Esophagus (tissue), 2 donors: Measurements from ENCODE around the gene PRDM15. TPM values are rescaled to one million over a fixed set of nuclear protein-coding genes. Genes with fewer than 3 reads are reported as not detected.

Experiments used
- H3K27ac ChIP-seq, 2 donors: one replicate each; pipeline ENCODE4 v1.5.1; 2013; ENCODE audit warnings: low read depth in 2 of 2, mild to moderate bottlenecking in 2 of 2, inconsistent platforms in 1 of 2, low read length in 1 of 2, moderate library complexity in 1 of 2
- H3K27me3 ChIP-seq, 2 donors: one replicate each; pipeline ENCODE4 v1.6.1; 2013; ENCODE audit warnings: low read length in 2 of 2, control low read depth in 1 of 2, mild to moderate bottlenecking in 1 of 2; ENCODE audit not compliant: insufficient read depth in 2 of 2, control insufficient read depth in 1 of 2
- H3K36me3 ChIP-seq, 2 donors: one replicate each; pipeline ENCODE4 v1.6.1; 2013; ENCODE audit warnings: low read length in 1 of 2; ENCODE audit not compliant: control insufficient read depth in 2 of 2, insufficient read depth in 2 of 2
- H3K4me1 ChIP-seq, 2 donors: one replicate each; pipeline ENCODE4 v1.6.1; 2013; ENCODE audit warnings: low read length in 1 of 2; ENCODE audit not compliant: control insufficient read depth in 2 of 2, insufficient read depth in 2 of 2
- H3K4me3 ChIP-seq, 2 donors: one replicate each; pipeline ENCODE4 v1.5.1; 2013; ENCODE audit warnings: low read length in 2 of 2, mild to moderate bottlenecking in 2 of 2, low read depth in 1 of 2, moderate library complexity in 1 of 2
- H3K9me3 ChIP-seq, 2 donors: one replicate each; pipeline ENCODE4 v1.6.1; 2013; ENCODE audit warnings: mild to moderate bottlenecking in 2 of 2, low read depth in 1 of 2, low read length in 1 of 2, moderate library complexity in 1 of 2; ENCODE audit not compliant: control insufficient read depth in 2 of 2, insufficient read depth in 1 of 2
- WGBS, 2 donors: extraction: QIAGEN DNeasy Blood & Tissue Kit; methylation state at CpG; one replicate each; pipeline ENCODE4 v1.1.7; 2013; 5-methylcytosine and 5-hydroxymethylcytosine counted together
- polyA plus RNA-seq, 2 donors: library from polyadenylated mRNA; stranded (reverse); fragments of 200-250 nt; gene quantifications; one replicate each; pipeline ENCODE4 v1.2.3, GENCODE V29; 2013
- donor health status: healthy with polysubstance abuse.
- donor health status: Bipolar disorder and iron deficiency.

Gene PRDM15
- polyA plus RNA-seq, 2 donors = 2.2 to 4.4 TPM

GRCh38 chr21:41871293-41872030, 7.7 kb downstream of the PRDM15 start:
- Histone ChIP-seq H3K9me3 (no peaks in the 10 kb centered on the region), H3K4me1 (no peaks in the 10 kb centered on the region), H3K36me3 (peaks cover 4 to 10% of the 10 kb centered on the region in 2 donors), H3K27me3 (no peaks in the 10 kb centered on the region), H3K4me3 (no peak overlapping the region), H3K27ac (no peak overlapping the region)
- 91 to 92% methylated on average over 15 of the region's 15 CpGs for WGBS, 2 donors

GRCh38 chr21:41869771-41870170, 9.4 kb downstream of the PRDM15 start:
- Histone ChIP-seq H3K27ac (no peak overlapping the region), H3K4me3 (no peak overlapping the region), H3K9me3 (no peaks in the 10 kb centered on the region), H3K36me3 (peaks cover 4 to 7% of the 10 kb centered on the region in 2 donors), H3K4me1 (peaks cover 0 to 2% of the 10 kb centered on the region in 2 donors), H3K27me3 (no peaks in the 10 kb centered on the region)
- WGBS, 2 donors = 78 to 89% methylated on average over 9 of the region's 9 CpGs

- Histone ChIP-seq H3K4me3 (no peak overlapping the region), H3K36me3 (peaks cover 3 to 4% of the 10 kb centered on the region in 2 donors), H3K4me1 (peaks cover 0 to 2% of the 10 kb centered on the region in 2 donors), H3K27ac (no peak overlapping the region), H3K27me3 (no peaks in the 10 kb centered on the region), H3K9me3 (no peaks in the 10 kb centered on the region)
- WGBS, 2 donors = 74 to 82% methylated on average over 10 of the region's 10 CpGs
These were observed 11.0 kb downstream of the PRDM15 start for GRCh38 chr21:41868062-41868710.

- Histone ChIP-seq H3K27ac (no peak overlapping the region), H3K9me3 (no peaks in the 10 kb centered on the region), H3K27me3 (no peaks in the 10 kb centered on the region), H3K4me3 (no peak overlapping the region), H3K4me1 (peaks cover 0 to 2% of the 10 kb centered on the region in 2 donors), H3K36me3 (peaks cover 0 to 3% of the 10 kb centered on the region in 2 donors)
- 93 to 94% methylated on average over 8 of the region's 8 CpGs for WGBS, 2 donors
These were observed 11.8 kb downstream of the PRDM15 start for GRCh38 chr21:41867313-41867712.

- Histone ChIP-seq H3K4me1 (peaks cover 0 to 2% of the 10 kb centered on the region in 2 donors), H3K9me3 (no peaks in the 10 kb centered on the region), H3K36me3 (no peaks in the 10 kb centered on the region), H3K4me3 (no peak overlapping the region), H3K27me3 (no peaks in the 10 kb centered on the region), H3K27ac (no peak overlapping the region)
- 59 to 91% methylated on average over 11 of the region's 11 CpGs for WGBS, 2 donors
These were observed 12.8 kb downstream of the PRDM15 start for GRCh38 chr21:41866274-41866809.

GRCh38 chr21:41865002-41865777, 14.0 kb downstream of the PRDM15 start:
- WGBS, 2 donors = 80% methylated on average over 15 of the region's 15 CpGs
- Histone ChIP-seq H3K36me3 (no peaks in the 10 kb centered on the region), H3K9me3 (no peaks in the 10 kb centered on the region), H3K4me3 (no peak overlapping the region), H3K27me3 (no peaks in the 10 kb centered on the region), H3K4me1 (peaks cover 0 to 2% of the 10 kb centered on the region in 2 donors), H3K27ac (no peak overlapping the region)

GRCh38 chr21:41864311-41865001, 14.7 kb downstream of the PRDM15 start:
- Histone ChIP-seq H3K4me3 (no peak overlapping the region), H3K27me3 (no peaks in the 10 kb centered on the region)
- WGBS, 2 donors = 94 to 96% methylated on average over 10 of the region's 10 CpGs

GRCh38 chr21:41863439-41863740, 15.8 kb downstream of the PRDM15 start:
- H3K4me1 ChIP-seq = peaks cover 0 to 2% of the 10 kb centered on the region in 2 donors
- H3K4me3 ChIP-seq = no peak overlapping the region
- peaks cover 0 to 8% of the 10 kb centered on the region in 2 donors for H3K36me3 ChIP-seq
- H3K9me3 ChIP-seq = no peaks in the 10 kb centered on the region
- H3K27me3 ChIP-seq = no peaks in the 10 kb centered on the region
- H3K27ac ChIP-seq = no peak overlapping the region
- WGBS, 2 donors = 85 to 87% methylated on average over 4 of the region's 4 CpGs

More at GRCh38 chr21:41864311-41865001, 14.7 kb downstream of the PRDM15 start:
- H3K9me3 ChIP-seq = no peaks in the 10 kb centered on the region
- H3K4me1 ChIP-seq = peaks cover 0 to 2% of the 10 kb centered on the region in 2 donors
- no peak overlapping the region for H3K27ac ChIP-seq
- peaks cover 0 to under 1% of the 10 kb centered on the region in 2 donors for H3K36me3 ChIP-seq

GRCh38 chr21:41861987-41862386, 17.2 kb downstream of the PRDM15 start:
- Histone ChIP-seq H3K27me3 (no peaks in the 10 kb centered on the region), H3K27ac (no peak overlapping the region), H3K36me3 (peaks cover under 1 to 8% of the 10 kb centered on the region in 2 donors), H3K4me3 (no peak overlapping the region), H3K9me3 (no peaks in the 10 kb centered on the region), H3K4me1 (peaks cover 0 to 2% of the 10 kb centered on the region in 2 donors)
- 93 to 94% methylated on average over 17 of the region's 17 CpGs for WGBS, 2 donors
